Measurements from ENCODE around the gene PARD6B. TPM values are rescaled to one million over a fixed set of nuclear protein-coding genes. Genes with fewer than 3 reads are reported as not detected.
"Not testable (repeated sequence)": the region's sequence is repeated elsewhere in the genome, so short reads cannot be mapped to it uniquely, and the experiment has no call there.

PARD6B gene
- total RNA-seq, 1 donor from 2014 or later = 6.0 TPM

DNA sequence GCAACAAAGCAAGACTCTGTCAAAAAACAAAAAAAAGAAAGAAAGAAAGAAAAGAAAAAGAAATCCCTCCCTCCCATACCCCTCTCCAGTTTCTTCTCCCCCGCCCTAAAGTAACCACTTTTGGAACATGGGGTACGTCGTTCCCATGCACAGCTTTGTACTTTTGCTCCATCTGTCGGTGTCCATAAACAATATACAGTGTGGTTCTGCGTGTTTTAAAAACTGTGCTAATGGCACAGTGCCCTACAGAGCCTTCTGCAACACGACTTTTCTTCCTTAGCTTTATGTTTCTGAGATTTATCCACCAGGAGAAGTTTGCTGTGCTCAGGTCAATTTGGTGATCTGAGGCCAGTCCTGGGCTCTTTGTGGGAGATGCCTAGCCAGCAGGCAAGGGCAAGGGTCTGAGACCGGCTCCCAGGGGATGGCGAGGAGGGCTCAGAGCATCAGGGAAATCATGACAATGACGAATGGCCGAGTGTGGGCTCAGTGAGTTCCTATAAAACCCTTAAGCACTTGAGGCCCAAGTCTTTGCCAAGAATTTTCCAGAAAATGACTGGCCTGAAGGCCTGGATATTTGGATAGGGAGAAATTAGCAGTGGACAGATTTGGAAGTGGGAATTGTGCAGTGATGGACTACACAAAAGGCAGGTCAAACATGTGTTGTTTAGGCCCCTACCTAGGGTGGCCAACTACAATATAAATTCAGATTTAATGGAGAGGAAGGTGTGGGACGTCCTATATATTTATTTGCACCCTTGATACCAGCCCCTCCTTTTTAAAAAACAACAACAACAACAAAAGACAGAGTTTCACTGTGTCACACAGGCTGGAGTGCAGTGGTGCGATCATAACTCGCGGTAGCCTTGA, 61.6 kb downstream of the PARD6B start:
- intact Hi-C loops (cut with micrococcal nuclease) = loop anchor here (5.0 kb wide), 3 partner anchors 61 to 189 kb away; partner anchors contain the start of gene PARD6B
- Mint-ChIP-seq H3K4me1 (peaks cover 12% of the 10 kb centered on the region), H3K27ac (peak overlapping the region; percentile 51)

GRCh38 chr20:50793575-50794016, 62.2 kb downstream of the PARD6B start:
- DNase-seq = peak; percentile 85
- H3K27me3 Mint-ChIP-seq; H3K36me3 Mint-ChIP-seq (ENCODE audit: low read depth); H3K27ac Mint-ChIP-seq; H3K9me3 Mint-ChIP-seq: not testable (repeated sequence)
- Mint-ChIP-seq H3K4me1 (peaks cover 12% of the 10 kb centered on the region), H3K4me3 (peak overlapping the region; percentile 57)
- intact Hi-C loops (cut with micrococcal nuclease) = loop anchor here (1.0 to 5.0 kb wide), 5 partner anchors 61 to 189 kb away; partner anchors contain the start of genes DPM1, MOCS3 and PARD6B

More for the DNA sequence above, 61.6 kb downstream of the PARD6B start:
- no peak for DNase-seq
- Mint-ChIP-seq H3K9me3 (no peaks in the 10 kb centered on the region), H3K36me3 (ENCODE audit: low read depth) (no peaks in the 10 kb centered on the region), H3K27me3 (peaks cover 4% of the 10 kb centered on the region), H3K4me3 (no peak overlapping the region)

DNA sequence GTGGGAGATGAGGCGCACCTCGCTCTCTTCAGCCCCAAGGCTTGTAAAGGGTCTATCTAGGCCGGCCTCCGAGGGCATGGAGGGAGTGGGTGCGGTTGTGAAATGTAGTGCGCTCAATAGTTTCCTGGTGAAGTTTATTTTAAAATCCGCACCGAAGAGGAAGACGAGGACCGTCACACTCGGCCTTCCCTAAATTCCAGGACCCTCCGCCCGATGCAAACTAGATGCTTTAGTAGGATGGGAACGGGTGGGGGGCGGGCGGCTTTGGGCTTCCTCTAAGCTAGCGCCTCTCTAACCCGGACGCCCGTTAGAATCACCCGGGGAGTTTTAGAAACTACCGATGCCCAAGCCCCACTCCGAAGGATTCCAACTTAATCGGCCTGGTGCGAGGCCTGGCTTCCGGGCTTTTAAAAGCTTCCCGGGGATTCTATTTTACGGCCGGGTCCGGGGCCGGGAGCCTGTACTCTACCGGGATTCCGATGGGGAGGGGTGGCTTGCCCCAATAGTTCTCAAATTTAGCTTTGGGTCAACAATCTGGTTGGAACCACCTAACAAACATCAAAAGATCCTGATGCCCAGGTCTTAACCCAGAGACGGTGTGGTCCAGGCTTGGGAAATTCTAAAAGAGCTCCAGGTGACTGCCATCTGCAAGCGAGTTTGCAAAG, 62.9 kb downstream of the PARD6B start:
- peaks cover 12% of the 10 kb centered on the region for H3K4me1 Mint-ChIP-seq
- peak; percentile 61 for DNase-seq
- intact Hi-C loops (cut with micrococcal nuclease) = loop anchor here (1.0 to 5.0 kb wide), 5 partner anchors 62 to 188 kb away; partner anchors contain the start of genes DPM1, MOCS3 and PARD6B

DNA sequence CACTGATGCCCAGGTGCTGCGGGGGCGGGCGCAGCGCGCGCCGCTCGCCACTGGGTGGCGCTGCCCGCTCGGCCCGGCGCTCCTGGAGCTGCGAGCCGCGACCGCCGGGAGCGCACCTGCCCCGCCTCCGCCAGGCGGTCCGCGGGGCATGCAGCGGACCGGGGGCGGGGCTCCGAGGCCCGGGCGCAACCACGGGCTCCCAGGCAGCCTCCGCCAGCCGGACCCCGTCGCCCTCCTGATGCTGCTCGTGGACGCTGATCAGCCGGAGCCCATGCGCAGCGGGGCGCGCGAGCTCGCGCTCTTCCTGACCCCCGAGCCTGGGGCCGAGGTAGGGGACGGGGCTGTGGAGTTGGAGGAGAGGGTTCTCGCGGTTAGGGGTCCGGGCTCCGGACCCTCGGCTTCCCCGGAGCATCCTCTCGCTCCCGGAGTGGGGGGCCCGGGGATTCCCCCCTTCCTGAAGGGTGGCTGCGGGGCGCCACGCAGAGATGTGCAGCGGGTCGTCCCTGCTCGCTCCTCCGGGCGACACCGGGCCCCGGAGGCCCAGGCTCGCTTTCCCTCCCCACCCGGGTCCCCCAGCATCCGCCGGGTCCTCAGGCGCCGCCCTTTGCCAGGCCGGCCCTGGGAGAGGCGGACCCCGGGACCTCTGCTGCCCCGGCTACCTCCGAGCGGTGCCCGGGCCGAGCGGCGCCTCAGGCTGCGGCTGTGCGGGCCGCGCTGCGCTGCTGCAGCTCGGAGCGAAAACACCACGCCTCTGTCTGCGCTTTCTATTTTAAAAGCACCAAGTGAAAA, 63.7 kb downstream of the PARD6B start, which contains the start of gene BCAS4:
Gene BCAS4 (plus strand): TSS at position 216 of the 789 bp plus-strand sequence. CDS start 23 bp downstream, at position 239.
- H3K4me1 Mint-ChIP-seq = peaks cover 12% of the 10 kb centered on the region
- no peaks in the 10 kb centered on the region for H3K36me3 Mint-ChIP-seq (ENCODE audit: low read depth)
- H3K4me3 Mint-ChIP-seq = peak within 1 kb of the TSS; percentile 84
- no peaks in the 10 kb centered on the region for H3K9me3 Mint-ChIP-seq
- intact Hi-C loops (cut with micrococcal nuclease) = loop anchor here (1.0 to 5.0 kb wide), 5 partner anchors 63 to 187 kb away; partner anchors contain the start of genes DPM1, MOCS3 and PARD6B
- H3K27me3 Mint-ChIP-seq = peaks cover 4% of the 10 kb centered on the region
- peak within 1 kb of the TSS; percentile 62 for H3K27ac Mint-ChIP-seq
- peak; percentile 97 for DNase-seq

More for the DNA sequence above, 62.9 kb downstream of the PARD6B start:
- H3K4me3 Mint-ChIP-seq = peak overlapping the region; percentile 73
- peaks cover 4% of the 10 kb centered on the region for H3K27me3 Mint-ChIP-seq
- H3K9me3 Mint-ChIP-seq = no peaks in the 10 kb centered on the region
- no peaks in the 10 kb centered on the region for H3K36me3 Mint-ChIP-seq (ENCODE audit: low read depth)
- H3K27ac Mint-ChIP-seq = no peak overlapping the region

- no peaks in the 10 kb centered on the region for H3K9me3 Mint-ChIP-seq
- DNase-seq = no peak
- no peak overlapping the region for H3K4me3 Mint-ChIP-seq
- H3K27me3 Mint-ChIP-seq = peaks cover 4% of the 10 kb centered on the region
- peaks cover 10% of the 10 kb centered on the region for H3K4me1 Mint-ChIP-seq
- H3K36me3 Mint-ChIP-seq (ENCODE audit: low read depth) = no peaks in the 10 kb centered on the region
- intact Hi-C loops (cut with micrococcal nuclease) = no loop called here
- no peak overlapping the region for H3K27ac Mint-ChIP-seq
Measured at GRCh38 chr20:50797142-50797541, 65.8 kb downstream of the PARD6B start.

GRCh38 chr20:50798650-50799049, 67.3 kb downstream of the PARD6B start:
- DNase-seq = no peak
- H3K27me3 Mint-ChIP-seq = no peaks in the 10 kb centered on the region
- no peaks in the 10 kb centered on the region for H3K9me3 Mint-ChIP-seq
- H3K4me3 Mint-ChIP-seq = no peak overlapping the region
- no peak overlapping the region for H3K27ac Mint-ChIP-seq
- no peaks in the 10 kb centered on the region for H3K36me3 Mint-ChIP-seq (ENCODE audit: low read depth)
- intact Hi-C loops (cut with micrococcal nuclease) = no loop called here
- H3K4me1 Mint-ChIP-seq = peaks cover 7% of the 10 kb centered on the region

GRCh38 chr20:50799176-50799889, 68.0 kb downstream of the PARD6B start:
- Mint-ChIP-seq H3K4me3 (no peak overlapping the region), H3K27ac (no peak overlapping the region), H3K4me1 (peaks cover 5% of the 10 kb centered on the region), H3K9me3 (no peaks in the 10 kb centered on the region), H3K36me3 (ENCODE audit: low read depth) (no peaks in the 10 kb centered on the region), H3K27me3 (no peaks in the 10 kb centered on the region)
- intact Hi-C loops (cut with micrococcal nuclease) = no loop called here
- no peak for DNase-seq

DNA sequence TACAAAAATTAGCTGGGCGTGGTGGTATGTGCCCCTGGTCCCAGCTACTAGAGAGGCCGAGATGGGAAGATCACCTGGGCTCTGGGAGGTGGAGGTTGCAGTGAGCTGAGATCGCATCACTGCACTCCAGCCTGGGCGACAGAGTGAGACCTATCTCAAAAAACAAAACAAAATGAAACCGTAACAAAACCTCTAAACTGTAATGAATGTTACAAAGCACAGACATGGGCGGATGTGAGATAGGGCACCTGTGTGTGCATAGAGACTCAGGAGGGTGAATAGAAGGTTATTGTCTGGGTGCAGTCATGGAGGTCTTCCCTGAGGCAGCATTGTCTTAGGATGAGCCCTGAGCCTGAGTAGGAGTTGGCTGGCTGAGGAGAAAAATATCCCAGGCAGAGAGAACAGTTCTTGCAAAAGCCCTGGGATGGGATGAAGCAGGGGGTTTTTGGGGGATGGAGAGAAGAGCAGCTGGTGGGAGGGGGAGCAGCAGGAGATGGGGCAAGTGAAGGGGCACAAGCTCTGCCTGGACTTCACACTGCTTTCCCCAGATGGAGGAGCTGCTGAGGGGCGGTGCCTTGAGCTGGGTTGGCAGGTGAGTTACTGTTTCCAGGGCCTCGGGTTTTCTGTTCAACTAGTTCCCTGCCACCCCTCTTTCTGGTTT, 68.6 kb downstream of the PARD6B start:
- intact Hi-C loops (cut with micrococcal nuclease) = no loop called here
- H3K4me1 Mint-ChIP-seq = peaks cover 12% of the 10 kb centered on the region
- H3K27ac Mint-ChIP-seq = no peak overlapping the region
- no peaks in the 10 kb centered on the region for H3K27me3 Mint-ChIP-seq
- no peak overlapping the region for H3K4me3 Mint-ChIP-seq
- no peaks in the 10 kb centered on the region for H3K9me3 Mint-ChIP-seq
- H3K36me3 Mint-ChIP-seq (ENCODE audit: low read depth) = no peaks in the 10 kb centered on the region
- no peak for DNase-seq

DNA sequence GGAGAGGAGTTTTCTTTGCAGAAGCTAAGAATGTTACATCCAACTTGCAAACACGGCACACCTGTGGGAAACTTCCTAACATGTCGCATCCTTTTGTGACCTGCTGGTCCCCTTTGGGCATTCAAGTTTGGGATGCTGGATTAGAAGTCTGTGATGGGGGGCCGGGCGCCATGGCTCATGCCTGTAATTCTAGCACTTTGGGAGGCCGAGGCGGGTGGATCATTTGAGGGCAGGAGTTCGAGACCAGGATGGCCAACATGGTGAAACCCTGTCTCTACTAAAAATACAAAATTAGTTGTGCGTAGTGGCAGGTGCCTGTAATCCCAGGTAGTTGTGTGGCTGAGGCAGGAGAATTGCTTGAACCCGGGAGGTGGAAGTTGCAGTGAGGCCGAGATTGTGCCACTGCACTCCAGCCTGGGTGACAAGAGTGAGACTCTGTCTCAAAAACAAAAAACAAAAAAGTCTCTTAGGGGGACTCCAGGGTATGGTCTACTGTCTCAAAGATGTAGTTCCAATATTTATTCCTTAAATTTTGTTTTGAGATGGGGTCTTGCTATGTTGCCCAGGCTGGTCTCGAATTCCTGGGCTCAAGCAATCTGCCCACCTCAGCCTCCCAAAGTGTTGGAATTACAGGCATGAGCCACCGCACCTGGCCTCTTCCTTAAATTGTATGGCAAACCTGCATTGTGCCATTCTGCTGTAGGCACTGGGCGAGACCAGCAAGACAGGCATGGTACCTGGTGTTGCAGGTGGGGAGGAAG, 69.8 kb downstream of the PARD6B start:
- H3K27me3 Mint-ChIP-seq; DNase-seq; H3K4me3 Mint-ChIP-seq; H3K9me3 Mint-ChIP-seq; H3K36me3 Mint-ChIP-seq (ENCODE audit: low read depth); H3K27ac Mint-ChIP-seq; intact Hi-C loops (cut with micrococcal nuclease): not testable (repeated sequence)
- H3K4me1 Mint-ChIP-seq = peaks cover 12% of the 10 kb centered on the region

DNA sequence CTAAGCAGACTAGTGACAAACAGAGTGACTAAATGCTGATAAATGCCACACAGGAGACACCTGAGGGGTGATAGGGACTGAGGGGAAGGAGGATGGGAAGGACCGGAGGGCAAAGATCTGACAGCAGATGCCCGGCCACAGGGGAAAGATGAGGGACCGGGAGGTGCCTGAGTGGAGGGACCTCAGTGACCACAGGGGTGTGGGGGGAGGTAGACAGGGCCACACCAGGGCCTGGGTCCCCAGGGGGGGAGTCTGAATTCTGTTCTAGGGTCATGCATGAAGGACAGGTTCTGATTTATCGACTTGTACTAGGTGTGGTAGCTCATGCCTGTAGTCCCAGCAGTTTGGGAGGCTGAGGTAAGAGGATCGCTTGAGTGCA, 70.4 kb downstream of the PARD6B start:
- H3K4me3 Mint-ChIP-seq = no peak overlapping the region
- no peaks in the 10 kb centered on the region for H3K36me3 Mint-ChIP-seq (ENCODE audit: low read depth)
- peaks cover 14% of the 10 kb centered on the region for H3K4me1 Mint-ChIP-seq
- DNase-seq = no peak
- intact Hi-C loops (cut with micrococcal nuclease) = no loop called here
- no peaks in the 10 kb centered on the region for H3K9me3 Mint-ChIP-seq
- H3K27ac Mint-ChIP-seq = no peak overlapping the region
- H3K27me3 Mint-ChIP-seq = no peaks in the 10 kb centered on the region

GRCh38 chr20:50802289-50802688, 70.9 kb downstream of the PARD6B start:
- Mint-ChIP-seq H3K4me3 (no peak overlapping the region), H3K36me3 (ENCODE audit: low read depth) (no peaks in the 10 kb centered on the region), H3K9me3 (no peaks in the 10 kb centered on the region)

More at GRCh38 chr20:50802289-50802688, 70.9 kb downstream of the PARD6B start:
- DNase-seq = no peak
- Mint-ChIP-seq H3K27me3 (no peaks in the 10 kb centered on the region), H3K4me1 (peaks cover 14% of the 10 kb centered on the region), H3K27ac (no peak overlapping the region)
- intact Hi-C loops (cut with micrococcal nuclease) = no loop called here

All from activated CD4-positive, alpha-beta T cell treated with anti-CD3 and anti-CD28 coated beads, Interleukin-2, amount 10 ng/mL, durations not matched to agents 24 days and 14 days (primary cell).